Measurements from ENCODE around the gene SSBP4. TPM values are rescaled to one million over a fixed set of nuclear protein-coding genes. Genes with fewer than 3 reads are reported as not detected.

Gene SSBP4
- total and polyA plus RNA-seq, 9 of the 15 experiments (the other 6 are each of a cell fraction or from before 2014, with no cell fraction given), result 1.1 to 189 (median 39.0) TPM

DNA sequence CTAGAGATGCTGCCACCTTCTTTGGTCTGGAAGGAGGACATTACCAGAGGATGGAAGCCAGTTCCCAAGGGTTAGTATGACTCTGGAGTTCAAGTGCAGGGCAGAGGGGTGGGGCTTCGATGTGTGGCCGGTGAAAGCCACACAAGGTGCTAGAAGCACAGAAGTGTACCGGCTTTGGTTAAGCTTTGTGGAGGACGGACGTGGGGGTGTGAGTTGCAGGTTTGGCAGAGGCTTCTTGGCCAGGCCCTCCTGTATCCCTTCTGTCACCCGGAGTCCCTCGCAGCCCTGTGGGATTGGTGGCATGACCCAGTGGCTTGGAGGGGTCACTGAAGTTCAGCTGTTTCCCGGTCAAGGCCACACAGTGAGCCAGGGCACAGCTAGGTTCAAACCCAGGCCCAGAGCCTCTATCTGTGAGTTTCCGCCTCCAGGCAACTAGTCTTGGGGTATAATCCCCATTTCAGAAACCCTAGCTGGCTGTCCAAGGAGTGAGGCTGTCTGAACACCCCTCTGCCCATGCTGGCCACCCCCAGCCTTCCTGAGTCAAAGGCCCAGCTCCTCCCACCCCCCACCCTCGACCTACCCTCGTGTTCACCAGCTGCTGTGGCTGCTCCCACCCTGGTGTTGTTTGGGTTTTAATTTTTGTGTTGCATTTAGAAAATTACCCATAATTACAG lies 4.6 kb upstream of the SSBP4 start (continued):
- TF ChIP-seq ILK (tag; IDR thresholded peaks at IDR 0.05; ENCODE audit: borderline replicate concordance, low read depth), result no peak
- TF ChIP-seq FOXM1 (IDR thresholded peaks at IDR 0.05; ENCODE audit: low read depth), result no peak
- TF ChIP-seq FOXM1 (CRISPR knock-in tag; IDR thresholded peaks at IDR 0.05; ENCODE audit: low read depth), result no peak
- peak; percentile 28; the same call in 1 of the 2 replicates for TF ChIP-seq ZBTB7A (IDR thresholded peaks at IDR 0.05; ENCODE audit: borderline replicate concordance, control insufficient read depth, low read depth, low read length)
- TF ChIP-seq, protein P1, sequence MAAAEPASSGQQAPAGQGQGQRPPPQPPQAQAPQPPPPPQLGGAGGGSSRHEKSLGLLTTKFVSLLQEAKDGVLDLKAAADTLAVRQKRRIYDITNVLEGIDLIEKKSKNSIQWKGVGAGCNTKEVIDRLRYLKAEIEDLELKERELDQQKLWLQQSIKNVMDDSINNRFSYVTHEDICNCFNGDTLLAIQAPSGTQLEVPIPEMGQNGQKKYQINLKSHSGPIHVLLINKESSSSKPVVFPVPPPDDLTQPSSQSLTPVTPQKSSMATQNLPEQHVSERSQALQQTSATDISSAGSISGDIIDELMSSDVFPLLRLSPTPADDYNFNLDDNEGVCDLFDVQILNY (CRISPR knock-in tag; IDR thresholded peaks at IDR 0.05), result 0 out of 2 replicates have a peak, but pooled peaks have one; percentile 49
- TF ChIP-seq BMI1 (IDR thresholded peaks at IDR 0.05; ENCODE audit: low read length), result no peak
- TF ChIP-seq, protein P2, sequence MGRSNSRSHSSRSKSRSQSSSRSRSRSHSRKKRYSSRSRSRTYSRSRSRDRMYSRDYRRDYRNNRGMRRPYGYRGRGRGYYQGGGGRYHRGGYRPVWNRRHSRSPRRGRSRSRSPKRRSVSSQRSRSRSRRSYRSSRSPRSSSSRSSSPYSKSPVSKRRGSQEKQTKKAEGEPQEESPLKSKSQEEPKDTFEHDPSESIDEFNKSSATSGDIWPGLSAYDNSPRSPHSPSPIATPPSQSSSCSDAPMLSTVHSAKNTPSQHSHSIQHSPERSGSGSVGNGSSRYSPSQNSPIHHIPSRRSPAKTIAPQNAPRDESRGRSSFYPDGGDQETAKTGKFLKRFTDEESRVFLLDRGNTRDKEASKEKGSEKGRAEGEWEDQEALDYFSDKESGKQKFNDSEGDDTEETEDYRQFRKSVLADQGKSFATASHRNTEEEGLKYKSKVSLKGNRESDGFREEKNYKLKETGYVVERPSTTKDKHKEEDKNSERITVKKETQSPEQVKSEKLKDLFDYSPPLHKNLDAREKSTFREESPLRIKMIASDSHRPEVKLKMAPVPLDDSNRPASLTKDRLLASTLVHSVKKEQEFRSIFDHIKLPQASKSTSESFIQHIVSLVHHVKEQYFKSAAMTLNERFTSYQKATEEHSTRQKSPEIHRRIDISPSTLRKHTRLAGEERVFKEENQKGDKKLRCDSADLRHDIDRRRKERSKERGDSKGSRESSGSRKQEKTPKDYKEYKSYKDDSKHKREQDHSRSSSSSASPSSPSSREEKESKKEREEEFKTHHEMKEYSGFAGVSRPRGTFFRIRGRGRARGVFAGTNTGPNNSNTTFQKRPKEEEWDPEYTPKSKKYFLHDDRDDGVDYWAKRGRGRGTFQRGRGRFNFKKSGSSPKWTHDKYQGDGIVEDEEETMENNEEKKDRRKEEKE (IDR thresholded peaks at IDR 0.05; ENCODE audit: borderline replicate concordance in 1 of 2, control insufficient read depth in 1 of 2, low read depth in 2 of 2, low read length in 1 of 2), result no peak
- TF ChIP-seq SRF (CRISPR knock-in tag; IDR thresholded peaks at IDR 0.05), result peak in 1 of 2 experiments; percentile 26; a peak in 1 of 4 replicates
- TF ChIP-seq, protein P3, sequence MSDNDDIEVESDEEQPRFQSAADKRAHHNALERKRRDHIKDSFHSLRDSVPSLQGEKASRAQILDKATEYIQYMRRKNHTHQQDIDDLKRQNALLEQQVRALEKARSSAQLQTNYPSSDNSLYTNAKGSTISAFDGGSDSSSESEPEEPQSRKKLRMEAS (CRISPR knock-in tag; IDR thresholded peaks at IDR 0.05), result peak; percentile 60
- peak; percentile 17; the same call in 1 of the 2 replicates for TF ChIP-seq CREB1 (IDR thresholded peaks at IDR 0.05)
- no peak for TF ChIP-seq CREB1 (CRISPR knock-in tag; IDR thresholded peaks at IDR 0.05)
- TF ChIP-seq, protein P4, sequence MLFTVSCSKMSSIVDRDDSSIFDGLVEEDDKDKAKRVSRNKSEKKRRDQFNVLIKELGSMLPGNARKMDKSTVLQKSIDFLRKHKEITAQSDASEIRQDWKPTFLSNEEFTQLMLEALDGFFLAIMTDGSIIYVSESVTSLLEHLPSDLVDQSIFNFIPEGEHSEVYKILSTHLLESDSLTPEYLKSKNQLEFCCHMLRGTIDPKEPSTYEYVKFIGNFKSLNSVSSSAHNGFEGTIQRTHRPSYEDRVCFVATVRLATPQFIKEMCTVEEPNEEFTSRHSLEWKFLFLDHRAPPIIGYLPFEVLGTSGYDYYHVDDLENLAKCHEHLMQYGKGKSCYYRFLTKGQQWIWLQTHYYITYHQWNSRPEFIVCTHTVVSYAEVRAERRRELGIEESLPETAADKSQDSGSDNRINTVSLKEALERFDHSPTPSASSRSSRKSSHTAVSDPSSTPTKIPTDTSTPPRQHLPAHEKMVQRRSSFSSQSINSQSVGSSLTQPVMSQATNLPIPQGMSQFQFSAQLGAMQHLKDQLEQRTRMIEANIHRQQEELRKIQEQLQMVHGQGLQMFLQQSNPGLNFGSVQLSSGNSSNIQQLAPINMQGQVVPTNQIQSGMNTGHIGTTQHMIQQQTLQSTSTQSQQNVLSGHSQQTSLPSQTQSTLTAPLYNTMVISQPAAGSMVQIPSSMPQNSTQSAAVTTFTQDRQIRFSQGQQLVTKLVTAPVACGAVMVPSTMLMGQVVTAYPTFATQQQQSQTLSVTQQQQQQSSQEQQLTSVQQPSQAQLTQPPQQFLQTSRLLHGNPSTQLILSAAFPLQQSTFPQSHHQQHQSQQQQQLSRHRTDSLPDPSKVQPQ (CRISPR knock-in tag; IDR thresholded peaks at IDR 0.05; ENCODE audit: borderline replicate concordance), result no peak
- TF ChIP-seq, protein P5, sequence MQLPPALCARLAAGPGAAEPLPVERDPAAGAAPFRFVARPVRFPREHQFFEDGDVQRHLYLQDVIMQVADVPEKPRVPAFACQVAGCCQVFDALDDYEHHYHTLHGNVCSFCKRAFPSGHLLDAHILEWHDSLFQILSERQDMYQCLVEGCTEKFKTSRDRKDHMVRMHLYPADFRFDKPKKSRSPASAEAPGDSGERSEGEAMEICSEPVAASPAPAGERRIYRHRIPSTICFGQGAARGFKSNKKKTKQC (CRISPR knock-in tag; IDR thresholded peaks at IDR 0.05), result no peak
- TF ChIP-seq, protein P6, sequence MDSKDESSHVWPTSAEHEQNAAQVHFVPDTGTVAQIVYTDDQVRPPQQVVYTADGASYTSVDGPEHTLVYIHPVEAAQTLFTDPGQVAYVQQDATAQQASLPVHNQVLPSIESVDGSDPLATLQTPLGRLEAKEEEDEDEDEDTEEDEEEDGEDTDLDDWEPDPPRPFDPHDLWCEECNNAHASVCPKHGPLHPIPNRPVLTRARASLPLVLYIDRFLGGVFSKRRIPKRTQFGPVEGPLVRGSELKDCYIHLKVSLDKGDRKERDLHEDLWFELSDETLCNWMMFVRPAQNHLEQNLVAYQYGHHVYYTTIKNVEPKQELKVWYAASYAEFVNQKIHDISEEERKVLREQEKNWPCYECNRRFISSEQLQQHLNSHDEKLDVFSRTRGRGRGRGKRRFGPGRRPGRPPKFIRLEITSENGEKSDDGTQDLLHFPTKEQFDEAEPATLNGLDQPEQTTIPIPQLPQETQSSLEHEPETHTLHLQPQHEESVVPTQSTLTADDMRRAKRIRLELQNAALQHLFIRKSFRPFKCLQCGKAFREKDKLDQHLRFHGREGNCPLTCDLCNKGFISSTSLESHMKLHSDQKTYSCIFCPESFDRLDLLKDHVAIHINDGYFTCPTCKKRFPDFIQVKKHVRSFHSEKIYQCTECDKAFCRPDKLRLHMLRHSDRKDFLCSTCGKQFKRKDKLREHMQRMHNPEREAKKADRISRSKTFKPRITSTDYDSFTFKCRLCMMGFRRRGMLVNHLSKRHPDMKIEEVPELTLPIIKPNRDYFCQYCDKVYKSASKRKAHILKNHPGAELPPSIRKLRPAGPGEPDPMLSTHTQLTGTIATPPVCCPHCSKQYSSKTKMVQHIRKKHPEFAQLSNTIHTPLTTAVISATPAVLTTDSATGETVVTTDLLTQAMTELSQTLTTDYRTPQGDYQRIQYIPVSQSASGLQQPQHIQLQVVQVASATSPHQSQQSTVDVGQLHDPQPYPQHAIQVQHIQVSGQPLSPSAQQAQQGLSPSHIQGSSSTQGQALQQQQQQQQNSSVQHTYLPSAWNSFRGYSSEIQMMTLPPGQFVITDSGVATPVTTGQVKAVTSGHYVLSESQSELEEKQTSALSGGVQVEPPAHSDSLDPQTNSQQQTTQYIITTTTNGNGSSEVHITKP (IDR thresholded peaks at IDR 0.05; ENCODE audit: partially characterized antibody), result peak; percentile 57
- no peak for TF ChIP-seq IFI16 (CRISPR knock-in tag; IDR thresholded peaks at IDR 0.05)

Data from K562 (cell line).